Measurements from ENCODE around the gene PHYKPL. TPM values are rescaled to one million over a fixed set of nuclear protein-coding genes. Genes with fewer than 3 reads are reported as not detected.

PHYKPL gene
- total RNA-seq, 1 experiment from 2014 or later: 43.2 TPM

- Histone ChIP-seq H3K4me1 (ENCODE audit: control insufficient read depth, insufficient read depth, low read length) (peaks cover 8% of the 10 kb centered on the region; the same call in 1 of the 2 replicates), H3K36me3 (ENCODE audit: control insufficient read depth, insufficient read depth, low read length) (no peaks in the 10 kb centered on the region), H3K27me3 (ENCODE audit: control insufficient read depth, insufficient read depth, low read length) (no peaks in the 10 kb centered on the region), H3K9me3 (ENCODE audit: control insufficient read depth, insufficient read depth, low read depth, low read length) (no peaks in the 10 kb centered on the region), H3K27ac (ENCODE audit: low read length) (no peak overlapping the region), H3K4me3 (ENCODE audit: low read depth in 2 of 2, low read length in 2 of 2) (no peak overlapping the region)
- TF ChIP-seq CTCF (IDR thresholded peaks at IDR 0.05): peak; percentile 76; the same call in 1 of the 2 replicates
- TF ChIP-seq POLR2AphosphoS5 (IDR thresholded peaks at IDR 0.05; ENCODE audit: low read depth, low read length): no peak
- DNase-seq (ENCODE audit: low read depth, low spot score) (no peak), ATAC-seq (peak; percentile 65; the same call in 1 of the 2 replicates)
- in situ Hi-C loops (cut with HindIII; ENCODE audit: low pct_unique_long_range_greater_than_20kb, low sequenced_read_pairs): no loop called here
- POLR2A ChIA-PET: no interaction called here
- CTCF ChIA-PET: interaction anchor here (0.5 to 0.6 kb wide), 2 partner anchors 47 to 136 kb away, joined by 3 to 11 read pairs; no protein-coding TSS in a partner anchor
- BruUV-seq (replicated peaks): no TSS peak
- intact Hi-C loops (cut with micrococcal nuclease; ENCODE audit: unreplicated experiment): no loop called here
These were observed 35.6 kb downstream of the PHYKPL start for GRCh38 chr5:178196986-178197385.

GRCh38 chr5:178196281-178196812, 36.3 kb downstream of the PHYKPL start:
- peaks cover 3% of the 10 kb centered on the region; the same call in 1 of the 2 replicates for H3K4me1 ChIP-seq (ENCODE audit: control insufficient read depth, insufficient read depth, low read length)
- H3K36me3 ChIP-seq (ENCODE audit: control insufficient read depth, insufficient read depth, low read length): no peaks in the 10 kb centered on the region
- ATAC-seq: no peak
- BruUV-seq (replicated peaks): no TSS peak
- TF ChIP-seq TCF7L2 (IDR thresholded peaks at IDR 0.05; ENCODE audit: low read depth, low read length) (no peak), CTCF (IDR thresholded peaks at IDR 0.05) (no peak), REST (IDR thresholded peaks at IDR 0.05; ENCODE audit: insufficient read depth in 1 of 2, low read depth in 2 of 2, low read length in 1 of 2) (no peak), SIN3A (IDR thresholded peaks at IDR 0.05; ENCODE audit: borderline replicate concordance, insufficient read depth, low read depth, low read length) (no peak), POLR2AphosphoS5 (IDR thresholded peaks at IDR 0.05; ENCODE audit: low read depth, low read length) (no peak)
- ChIA-PET CTCF (interaction anchor here (0.5 to 0.6 kb wide), 2 partner anchors 46 to 135 kb away, joined by 3 to 11 read pairs; no protein-coding TSS in a partner anchor), POLR2A (interaction anchor here (0.7 kb wide), 1 partner anchor 16 kb away, joined by 3 read pairs; no protein-coding TSS in a partner anchor)
- in situ Hi-C loops (cut with HindIII; ENCODE audit: low pct_unique_long_range_greater_than_20kb, low sequenced_read_pairs): no loop called here
- H3K27ac ChIP-seq (ENCODE audit: low read length): no peak overlapping the region
- no peaks in the 10 kb centered on the region for H3K9me3 ChIP-seq (ENCODE audit: control insufficient read depth, insufficient read depth, low read depth, low read length)
- DNase-seq (ENCODE audit: low read depth, low spot score): no peak
- no peaks in the 10 kb centered on the region for H3K27me3 ChIP-seq (ENCODE audit: control insufficient read depth, insufficient read depth, low read length)
- intact Hi-C loops (cut with micrococcal nuclease; ENCODE audit: unreplicated experiment): no loop called here
- no peak overlapping the region for H3K4me3 ChIP-seq (ENCODE audit: low read depth in 2 of 2, low read length in 2 of 2)
